Endothelial cell of umbilical vein (primary cell): ENCODE results near the gene ZNF48. TPM values are rescaled to one million over a fixed set of nuclear protein-coding genes. Genes with fewer than 3 reads are reported as not detected.
"Not testable (repeated sequence)": the region's sequence is repeated elsewhere in the genome, so short reads cannot be mapped to it uniquely, and the experiment has no call there.

Experiments used
- BruUV-seq: library from RNA; stranded (reverse); fragments of 400-500 nt; replicated peaks from 2 replicates; lab custom pipeline; 2021; lab: Mats Ljungman, UMichigan
- CTCF ChIA-PET: fragments of 300-600, 350-600 bp; sonication (Branson Sonifier 250); formaldehyde crosslinking; loops from one replicate; lab custom pipeline; 2021; ENCODE audit warnings: antibody characterized with exemption, inconsistent platforms; lab: Charles Lee
- POLR2A ChIA-PET: fragments of 300-600, 350-600 bp; sonication (Branson Sonifier 250); formaldehyde crosslinking; loops from one replicate; lab custom pipeline; 2021; ENCODE audit warnings: antibody characterized with exemption, inconsistent platforms; lab: Charles Lee
- DNase-seq: peaks from one replicate; pipeline ENCODE4 v3.0.0-alpha.2; 2011; ENCODE audit warnings: low read depth, low spot score
- FAIRE-seq: peaks from 2 replicates; lab custom pipeline; 2011; peaks lifted over from hg19 to GRCh38; lab: Jason Lieb, UNC
- H2AFZ ChIP-seq: 2 replicates; pipeline ENCODE4 v1.6.0; 2012; ENCODE audit warnings: low read depth, low read length, control low read depth, inconsistent platforms
- H3K27ac ChIP-seq: 2 replicates; pipeline ENCODE4 v1.5.1; 2011; ENCODE audit warnings: low read depth, mild to moderate bottlenecking, control low read depth, low read length, moderate library complexity; ENCODE audit not compliant: insufficient read depth
- H3K27me3 ChIP-seq, 2 experiments: 2 replicates each; pipeline versions ENCODE4 v1.6.0 to v1.6.1; 2011; ENCODE audit warnings: low read length in 2 of 2, mixed read lengths in 1 of 2; ENCODE audit not compliant: control insufficient read depth in 2 of 2, insufficient read depth in 2 of 2
- H3K36me3 ChIP-seq, 2 experiments: 2 replicates in 1 of 2; 3 replicates in 1 of 2; pipeline ENCODE4 v1.5.1; 2011; ENCODE audit warnings: low read length in 2 of 2, mild to moderate bottlenecking in 1 of 2, moderate library complexity in 1 of 2; ENCODE audit not compliant: control insufficient read depth in 2 of 2, insufficient read depth in 2 of 2; ENCODE audit errors: extremely low read depth in 1 of 2
- H3K4me1 ChIP-seq: 3 replicates; pipeline ENCODE4 v1.5.1; 2011; ENCODE audit warnings: mild to moderate bottlenecking, low read length; ENCODE audit not compliant: control insufficient read depth, insufficient read depth; ENCODE audit errors: extremely low read depth
- H3K4me2 ChIP-seq: 2 replicates; pipeline ENCODE4 v1.6.1; 2011; ENCODE audit warnings: low read length, control low read depth, mixed read lengths; ENCODE audit not compliant: insufficient read depth
- H3K4me3 ChIP-seq, 3 experiments: fragments of 200-600 bp in 1 of 3; sonication (generic), shearing (Covaris generic) in 1 of 3; replicated peaks in 1 of 3; 2 replicates each; pipeline ENCODE4 v1.5.1; 2011 to 2016; ENCODE audit warnings: control low read depth in 3 of 3, low read length in 3 of 3, mild to moderate bottlenecking in 2 of 3, inconsistent platforms in 1 of 3, low read depth in 1 of 3, moderate library complexity in 1 of 3; ENCODE audit not compliant: insufficient read depth in 1 of 3
- H3K79me2 ChIP-seq: 2 replicates; pipeline ENCODE4 v1.6.0; 2012; ENCODE audit warnings: low read length, inconsistent platforms; ENCODE audit not compliant: control insufficient read depth, insufficient read depth
- H3K9ac ChIP-seq: replicated peaks from 2 replicates; pipeline ENCODE3; 2011; ENCODE audit warnings: low read length, control low read depth; ENCODE audit not compliant: insufficient read depth; ENCODE audit errors: extremely low read depth
- H3K9me1 ChIP-seq: replicated peaks from 3 replicates; pipeline ENCODE4 v1.6.0; 2011; ENCODE audit warnings: mild to moderate bottlenecking, low read length; ENCODE audit not compliant: control insufficient read depth, insufficient read depth; ENCODE audit errors: extremely low read depth
- H3K9me3 ChIP-seq: replicated peaks from 2 replicates; pipeline ENCODE4 v1.5.1; 2012; ENCODE audit warnings: low read length, inconsistent platforms; ENCODE audit not compliant: control insufficient read depth, insufficient read depth
- H4K20me1 ChIP-seq: replicated peaks from 2 replicates; pipeline ENCODE3; 2011; ENCODE audit warnings: mild to moderate bottlenecking, low read length; ENCODE audit not compliant: control insufficient read depth, insufficient read depth; ENCODE audit errors: extremely low read depth
- FOS ChIP-seq: IDR thresholded peaks from 2 replicates; pipeline ENCODE4 v1.6.1; 2011; ENCODE audit warnings: mild to moderate bottlenecking, low read length, moderate library complexity, borderline replicate concordance; ENCODE audit not compliant: insufficient read depth
- GATA2 ChIP-seq: IDR thresholded peaks from 2 replicates; pipeline ENCODE4 v1.7.0; 2011; ENCODE audit warnings: low read depth, mild to moderate bottlenecking, moderate library complexity, mixed read lengths, low read length; ENCODE audit not compliant: insufficient read length, insufficient read depth
- JUN ChIP-seq: IDR thresholded peaks from 2 replicates; pipeline ENCODE4 v1.6.1; 2011; ENCODE audit warnings: borderline replicate concordance, low read depth; ENCODE audit not compliant: insufficient read length, insufficient read depth
- MAX ChIP-seq: IDR thresholded peaks from 2 replicates; pipeline ENCODE4 v1.6.1; 2011; ENCODE audit not compliant: insufficient read depth, insufficient read length
- MYC ChIP-seq: IDR thresholded peaks from one replicate; pipeline ENCODE4 v1.6.1; 2011; ENCODE audit warnings: mild to moderate bottlenecking, low read depth, low read length
- POLR2A ChIP-seq: IDR thresholded peaks from 2 replicates; pipeline ENCODE4 v1.6.1; 2012; ENCODE audit warnings: low read depth, mild to moderate bottlenecking, control low read depth, low read length
- POLR2AphosphoS5 ChIP-seq: IDR thresholded peaks from 2 replicates; pipeline ENCODE4 v1.6.1; 2012; ENCODE audit warnings: low read depth, mild to moderate bottlenecking, control low read depth, low read length, moderate library complexity; ENCODE audit not compliant: insufficient read depth
- dilution Hi-C: fragments of 300-500 bp; cut with MboI; formaldehyde crosslinking; loops from one replicate; pipeline ENCODE4 v1.15.0; 2019; ENCODE audit warnings: low sequenced_read_pairs; ENCODE audit not compliant: extremely low pct_ligation_motif_present
- intact Hi-C: fragments of 100-400 bp; cut with micrococcal nuclease; formaldehyde crosslinking; loops from one replicate; pipeline ENCODE4 v1.10.0; 2022
- polyA plus RNA-seq, 4 experiments: library from polyadenylated mRNA; depleted of rRNA in 3 of 4; stranded (reverse) in 3 of 4; unstranded in 1 of 4; fragments of >200 nt; gene quantifications; 2 replicates each; pipeline versions ENCODE4 v1.2.1 to v1.2.3, GENCODE V29; 2011 to 2012; ENCODE audit warnings: missing spikeins in 1 of 4
- total RNA-seq: library from RNA; stranded (reverse); gene quantifications from 2 replicates; pipeline ENCODE4 v1.2.3, GENCODE V29; 2021
- TF ChIP-seq, protein P1 (sequence below), 2 donors: IDR thresholded peaks; 1 replicate in 1 of 2; 2 replicates in 1 of 2; pipeline ENCODE4 v1.5.1; 2011; ENCODE audit warnings: low read length in 2 of 2, mild to moderate bottlenecking in 2 of 2, moderate library complexity in 2 of 2, control low read depth in 1 of 2, inconsistent platforms in 1 of 2, low read depth in 1 of 2; ENCODE audit not compliant: insufficient read depth in 1 of 2; ENCODE audit errors: extremely low read depth in 1 of 2

ZNF48 gene
- total and polyA plus RNA-seq, 2 donors (not counting 3 experiments of a cell fraction or from before 2014, with no cell fraction given): 15.3 to 16.1 TPM

DNA sequence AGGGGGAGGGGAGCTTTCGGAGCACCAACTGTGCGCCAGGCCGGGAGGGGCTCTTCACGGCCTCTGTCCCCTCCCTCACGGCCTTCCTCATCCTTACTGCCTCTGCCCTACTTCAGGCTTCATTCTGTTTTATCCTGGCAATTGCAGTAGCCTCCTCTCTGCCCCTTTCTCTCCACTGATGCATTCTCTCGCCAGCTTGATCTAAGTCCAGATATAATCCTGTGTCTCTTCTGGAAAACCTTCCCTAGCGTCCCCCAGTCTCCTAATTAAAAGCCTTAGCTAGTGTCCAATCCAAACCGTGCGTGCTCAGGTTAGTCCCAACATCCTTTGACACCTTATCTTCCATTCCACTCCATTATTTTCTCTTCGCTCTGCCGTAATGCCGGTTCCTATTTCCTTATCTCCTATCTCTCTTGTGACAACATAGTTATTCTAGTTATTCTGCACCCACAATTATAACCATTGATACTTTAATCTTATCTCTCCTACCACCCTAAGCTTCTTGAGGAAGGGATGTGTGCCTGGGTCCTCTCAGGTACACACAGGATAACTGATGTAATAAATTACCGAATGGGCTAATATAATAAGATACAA is 869 bp downstream of the ZNF48 start:
- TF ChIP-seq POLR2AphosphoS5: no peak
- TF ChIP-seq GATA2: peak; percentile 29
- TF ChIP-seq MYC: no peak
- TF ChIP-seq, protein P1, sequence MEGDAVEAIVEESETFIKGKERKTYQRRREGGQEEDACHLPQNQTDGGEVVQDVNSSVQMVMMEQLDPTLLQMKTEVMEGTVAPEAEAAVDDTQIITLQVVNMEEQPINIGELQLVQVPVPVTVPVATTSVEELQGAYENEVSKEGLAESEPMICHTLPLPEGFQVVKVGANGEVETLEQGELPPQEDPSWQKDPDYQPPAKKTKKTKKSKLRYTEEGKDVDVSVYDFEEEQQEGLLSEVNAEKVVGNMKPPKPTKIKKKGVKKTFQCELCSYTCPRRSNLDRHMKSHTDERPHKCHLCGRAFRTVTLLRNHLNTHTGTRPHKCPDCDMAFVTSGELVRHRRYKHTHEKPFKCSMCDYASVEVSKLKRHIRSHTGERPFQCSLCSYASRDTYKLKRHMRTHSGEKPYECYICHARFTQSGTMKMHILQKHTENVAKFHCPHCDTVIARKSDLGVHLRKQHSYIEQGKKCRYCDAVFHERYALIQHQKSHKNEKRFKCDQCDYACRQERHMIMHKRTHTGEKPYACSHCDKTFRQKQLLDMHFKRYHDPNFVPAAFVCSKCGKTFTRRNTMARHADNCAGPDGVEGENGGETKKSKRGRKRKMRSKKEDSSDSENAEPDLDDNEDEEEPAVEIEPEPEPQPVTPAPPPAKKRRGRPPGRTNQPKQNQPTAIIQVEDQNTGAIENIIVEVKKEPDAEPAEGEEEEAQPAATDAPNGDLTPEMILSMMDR (IDR thresholded peaks at IDR 0.05; ENCODE audit: extremely low read depth in 1 of 2, insufficient read depth in 1 of 2, low read depth in 1 of 2, low read length in 2 of 2): no peak
- no peak for TF ChIP-seq JUN
- no peak for TF ChIP-seq POLR2A
- no peak for TF ChIP-seq MAX
- TF ChIP-seq FOS: no peak
- Histone ChIP-seq H3K27me3 (no peaks in the 10 kb centered on the region), H3K4me1 (peaks cover 21% of the 10 kb centered on the region), H3K9ac (peak overlapping the region; percentile 72), H3K4me3 (peak overlapping the region; percentile 46 to 85 (median 81)), H3K4me2 (peak overlapping the region; percentile 94), H4K20me1 (no peaks in the 10 kb centered on the region), H2AFZ (peak overlapping the region; percentile 91), H3K79me2 (peaks cover 9% of the 10 kb centered on the region), H3K9me1 (no peaks in the 10 kb centered on the region), H3K9me3 (no peaks in the 10 kb centered on the region), H3K27ac (no peak overlapping the region), H3K36me3 (peaks cover 0 to 19% of the 10 kb centered on the region in 2 experiments)
- dilution Hi-C loops (no loop called here), intact Hi-C loops (loop anchor here (1.0 to 2.0 kb wide), 2 partner anchors 13 to 18 kb away; no protein-coding TSS in a partner anchor)
- BruUV-seq: TSS peak; percentile 37
- ChIA-PET CTCF (interaction anchor here (0.7 to 3.3 kb wide), 8 partner anchors 12 to 202 kb away, joined by 3 to 62 read pairs (median 6); partner anchors contain the start of genes DCTPP1, TBC1D10B and ZNF771), POLR2A (interaction anchor here (0.5 to 2.4 kb wide), 5 partner anchors 11 to 83 kb away, joined by 3 to 7 read pairs (median 5); partner anchors contain the start of genes TBC1D10B and ZNF771)
- FAIRE-seq: peak; percentile 24
- DNase-seq: no peak

DNA sequence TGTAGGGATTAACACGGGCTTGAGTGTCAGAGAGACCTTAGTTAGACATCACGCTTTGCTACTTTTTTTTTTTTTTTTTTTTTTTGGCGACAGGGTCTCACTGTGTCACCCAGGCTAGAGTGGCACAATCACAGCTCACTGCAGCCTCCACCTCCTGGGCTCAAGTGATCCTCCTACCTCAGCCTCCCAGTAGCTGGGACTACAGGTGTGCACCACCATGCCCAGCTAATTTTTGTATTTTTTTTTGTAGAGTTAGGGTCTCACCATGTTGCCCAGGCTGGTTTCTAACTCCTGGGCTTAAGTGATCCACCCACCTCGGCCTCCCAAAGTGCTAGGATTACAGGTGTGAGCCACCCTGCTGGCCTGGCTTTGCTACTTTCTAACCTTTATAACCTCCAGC is 1.4 kb downstream of the ZNF48 start:
- H3K9me1 ChIP-seq, H3K9me3 ChIP-seq, dilution Hi-C loops, H3K79me2 ChIP-seq, H2AFZ ChIP-seq, DNase-seq, intact Hi-C loops, H4K20me1 ChIP-seq, H3K9ac ChIP-seq, H3K27me3 ChIP-seq, FAIRE-seq, H3K27ac ChIP-seq, BruUV-seq: not testable (repeated sequence)
- peaks cover 0 to 19% of the 10 kb centered on the region in 2 experiments for H3K36me3 ChIP-seq
- H3K4me1 ChIP-seq: peaks cover 21% of the 10 kb centered on the region
- H3K4me2 ChIP-seq: peak overlapping the region; percentile 94
- ChIA-PET POLR2A (interaction anchor here (0.5 to 2.4 kb wide), 3 partner anchors 26 to 276 kb away, joined by 3 to 7 read pairs (median 4); partner anchors contain the start of gene TBC1D10B), CTCF (interaction anchor here (0.6 to 3.3 kb wide), 5 partner anchors 12 to 237 kb away, joined by 3 to 62 read pairs (median 5); partner anchors contain the start of genes DCTPP1 and ZNF771)
- H3K4me3 ChIP-seq: peak overlapping the region in 1 of 3 experiments; percentile 85
